Measurements from ENCODE around the gene ST3GAL4. TPM values are rescaled to one million over a fixed set of nuclear protein-coding genes. Genes with fewer than 3 reads are reported as not detected.

The ST3GAL4 gene
- total and polyA plus RNA-seq, 10 of the 15 experiments (the other 5 are each of a cell fraction or from before 2014, with no cell fraction given) = 3.8 to 8.1 (median 6.5) TPM; not detected in 2

DNA sequence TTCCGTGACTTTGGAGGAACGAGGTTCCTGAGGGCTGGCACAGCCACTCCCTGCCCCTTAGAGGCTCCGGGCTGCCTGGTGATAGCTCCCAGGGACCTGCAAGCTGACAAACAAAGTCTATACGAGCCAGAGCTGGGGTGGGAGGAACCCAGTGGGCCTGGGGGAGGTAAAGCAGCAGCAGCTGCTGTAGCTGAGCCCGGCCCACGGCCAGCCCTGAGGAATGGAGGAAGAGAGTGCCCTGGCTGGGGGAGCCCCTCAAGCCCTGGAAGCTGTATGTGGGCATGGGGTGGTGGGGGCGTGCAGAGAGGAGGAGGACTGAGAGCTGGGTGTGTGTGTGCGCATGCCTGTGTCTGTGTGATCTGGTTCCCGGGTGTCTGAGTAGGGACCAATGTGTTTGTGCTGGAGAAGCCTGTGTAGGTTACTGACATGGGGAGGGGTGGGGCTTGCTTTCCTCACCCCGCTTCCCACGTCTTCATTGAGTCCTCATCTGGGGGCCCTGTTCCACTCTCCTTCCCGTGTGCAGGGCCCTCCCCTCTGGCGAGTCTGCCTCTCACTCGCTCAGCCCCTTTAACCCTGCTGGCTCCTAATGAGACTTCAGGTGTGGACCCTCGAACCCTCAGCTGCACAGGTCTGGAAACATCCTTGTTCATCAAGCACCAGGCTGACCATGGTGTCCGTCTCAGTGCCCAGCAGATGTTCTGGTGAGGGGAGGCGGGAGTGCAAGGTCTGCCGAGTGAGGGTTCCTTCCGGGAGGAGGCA lies 10.8 kb downstream of the ST3GAL4 start:
- Histone ChIP-seq H3K9ac (ENCODE audit: control insufficient read depth, insufficient read depth, low read length) (no peak overlapping the region), H3K36me3 (ENCODE audit: control insufficient read depth in 2 of 2, insufficient read depth in 2 of 2, low read length in 1 of 2) (no peaks in the 10 kb centered on the region), H3K4me1 (ENCODE audit: control insufficient read depth, insufficient read depth, low read length) (no peaks in the 10 kb centered on the region), H3K9me3 (replicated peaks; ENCODE audit: control insufficient read depth, insufficient read depth, low read length) (no peaks in the 10 kb centered on the region), H2AFZ (ENCODE audit: control insufficient read depth, low read depth, low read length) (no peak overlapping the region), H3K27ac (ENCODE audit: control insufficient read depth, insufficient read depth) (no peak overlapping the region), H3K4me3 (no peak overlapping the region), H3K4me2 (ENCODE audit: control insufficient read depth, insufficient read depth) (no peak overlapping the region), H3K79me2 (ENCODE audit: control insufficient read depth, insufficient read depth, low read length) (no peaks in the 10 kb centered on the region), H4K20me1 (ENCODE audit: control insufficient read depth, insufficient read depth) (no peaks in the 10 kb centered on the region), H3K27me3 (replicated peaks in 1 of 2; ENCODE audit: control insufficient read depth in 2 of 2, insufficient read depth in 2 of 2, low read length in 1 of 2) (no peaks in the 10 kb centered on the region)
- DNase-seq (ENCODE audit: low read depth, low spot score) (no peak), FAIRE-seq (no peak), ATAC-seq (no peak)
- TF ChIP-seq, protein P1, sequence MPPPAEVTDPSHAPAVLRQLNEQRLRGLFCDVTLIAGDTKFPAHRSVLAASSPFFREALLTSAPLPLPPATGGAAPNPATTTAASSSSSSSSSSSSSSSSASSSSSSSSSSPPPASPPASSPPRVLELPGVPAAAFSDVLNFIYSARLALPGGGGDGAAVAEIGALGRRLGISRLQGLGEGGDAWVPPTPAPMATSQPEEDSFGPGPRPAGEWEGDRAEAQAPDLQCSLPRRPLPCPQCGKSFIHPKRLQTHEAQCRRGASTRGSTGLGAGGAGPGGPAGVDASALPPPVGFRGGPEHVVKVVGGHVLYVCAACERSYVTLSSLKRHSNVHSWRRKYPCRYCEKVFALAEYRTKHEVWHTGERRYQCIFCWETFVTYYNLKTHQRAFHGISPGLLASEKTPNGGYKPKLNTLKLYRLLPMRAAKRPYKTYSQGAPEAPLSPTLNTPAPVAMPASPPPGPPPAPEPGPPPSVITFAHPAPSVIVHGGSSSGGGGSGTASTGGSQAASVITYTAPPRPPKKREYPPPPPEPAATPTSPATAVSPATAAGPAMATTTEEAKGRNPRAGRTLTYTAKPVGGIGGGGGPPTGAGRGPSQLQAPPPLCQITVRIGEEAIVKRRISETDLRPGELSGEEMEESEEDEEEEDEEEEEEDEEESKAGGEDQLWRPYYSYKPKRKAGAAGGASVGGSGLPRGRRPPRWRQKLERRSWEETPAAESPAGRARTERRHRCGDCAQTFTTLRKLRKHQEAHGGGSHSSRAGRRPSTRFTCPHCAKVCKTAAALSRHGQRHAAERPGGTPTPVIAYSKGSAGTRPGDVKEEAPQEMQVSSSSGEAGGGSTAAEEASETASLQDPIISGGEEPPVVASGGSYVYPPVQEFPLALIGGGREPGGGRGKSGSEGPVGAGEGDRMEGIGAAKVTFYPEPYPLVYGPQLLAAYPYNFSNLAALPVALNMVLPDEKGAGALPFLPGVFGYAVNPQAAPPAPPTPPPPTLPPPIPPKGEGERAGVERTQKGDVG (CRISPR knock-in tag; IDR thresholded peaks at IDR 0.05) = no peak
- no peak for TF ChIP-seq STAT1 (conservative IDR thresholded peaks at IDR 0.05)
- TF ChIP-seq, protein P2, sequence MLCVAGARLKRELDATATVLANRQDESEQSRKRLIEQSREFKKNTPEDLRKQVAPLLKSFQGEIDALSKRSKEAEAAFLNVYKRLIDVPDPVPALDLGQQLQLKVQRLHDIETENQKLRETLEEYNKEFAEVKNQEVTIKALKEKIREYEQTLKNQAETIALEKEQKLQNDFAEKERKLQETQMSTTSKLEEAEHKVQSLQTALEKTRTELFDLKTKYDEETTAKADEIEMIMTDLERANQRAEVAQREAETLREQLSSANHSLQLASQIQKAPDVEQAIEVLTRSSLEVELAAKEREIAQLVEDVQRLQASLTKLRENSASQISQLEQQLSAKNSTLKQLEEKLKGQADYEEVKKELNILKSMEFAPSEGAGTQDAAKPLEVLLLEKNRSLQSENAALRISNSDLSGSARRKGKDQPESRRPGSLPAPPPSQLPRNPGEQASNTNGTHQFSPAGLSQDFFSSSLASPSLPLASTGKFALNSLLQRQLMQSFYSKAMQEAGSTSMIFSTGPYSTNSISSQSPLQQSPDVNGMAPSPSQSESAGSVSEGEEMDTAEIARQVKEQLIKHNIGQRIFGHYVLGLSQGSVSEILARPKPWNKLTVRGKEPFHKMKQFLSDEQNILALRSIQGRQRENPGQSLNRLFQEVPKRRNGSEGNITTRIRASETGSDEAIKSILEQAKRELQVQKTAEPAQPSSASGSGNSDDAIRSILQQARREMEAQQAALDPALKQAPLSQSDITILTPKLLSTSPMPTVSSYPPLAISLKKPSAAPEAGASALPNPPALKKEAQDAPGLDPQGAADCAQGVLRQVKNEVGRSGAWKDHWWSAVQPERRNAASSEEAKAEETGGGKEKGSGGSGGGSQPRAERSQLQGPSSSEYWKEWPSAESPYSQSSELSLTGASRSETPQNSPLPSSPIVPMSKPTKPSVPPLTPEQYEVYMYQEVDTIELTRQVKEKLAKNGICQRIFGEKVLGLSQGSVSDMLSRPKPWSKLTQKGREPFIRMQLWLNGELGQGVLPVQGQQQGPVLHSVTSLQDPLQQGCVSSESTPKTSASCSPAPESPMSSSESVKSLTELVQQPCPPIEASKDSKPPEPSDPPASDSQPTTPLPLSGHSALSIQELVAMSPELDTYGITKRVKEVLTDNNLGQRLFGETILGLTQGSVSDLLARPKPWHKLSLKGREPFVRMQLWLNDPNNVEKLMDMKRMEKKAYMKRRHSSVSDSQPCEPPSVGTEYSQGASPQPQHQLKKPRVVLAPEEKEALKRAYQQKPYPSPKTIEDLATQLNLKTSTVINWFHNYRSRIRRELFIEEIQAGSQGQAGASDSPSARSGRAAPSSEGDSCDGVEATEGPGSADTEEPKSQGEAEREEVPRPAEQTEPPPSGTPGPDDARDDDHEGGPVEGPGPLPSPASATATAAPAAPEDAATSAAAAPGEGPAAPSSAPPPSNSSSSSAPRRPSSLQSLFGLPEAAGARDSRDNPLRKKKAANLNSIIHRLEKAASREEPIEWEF (IDR thresholded peaks at IDR 0.05; ENCODE audit: insufficient replicate concordance, low read depth, low read length) = no peak
- no peak for TF ChIP-seq KLF5 (IDR thresholded peaks at IDR 0.05; ENCODE audit: partially characterized antibody)
- no peak for TF ChIP-seq FOXK2 (IDR thresholded peaks at IDR 0.05)
- TF ChIP-seq, protein P3, sequence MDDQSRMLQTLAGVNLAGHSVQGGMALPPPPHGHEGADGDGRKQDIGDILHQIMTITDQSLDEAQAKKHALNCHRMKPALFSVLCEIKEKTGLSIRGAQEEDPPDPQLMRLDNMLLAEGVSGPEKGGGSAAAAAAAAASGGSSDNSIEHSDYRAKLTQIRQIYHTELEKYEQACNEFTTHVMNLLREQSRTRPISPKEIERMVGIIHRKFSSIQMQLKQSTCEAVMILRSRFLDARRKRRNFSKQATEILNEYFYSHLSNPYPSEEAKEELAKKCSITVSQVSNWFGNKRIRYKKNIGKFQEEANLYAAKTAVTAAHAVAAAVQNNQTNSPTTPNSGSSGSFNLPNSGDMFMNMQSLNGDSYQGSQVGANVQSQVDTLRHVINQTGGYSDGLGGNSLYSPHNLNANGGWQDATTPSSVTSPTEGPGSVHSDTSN (IDR thresholded peaks at IDR 0.05; ENCODE audit: insufficient replicate concordance, low read depth, low read length) = no peak
- TF ChIP-seq, protein P4, sequence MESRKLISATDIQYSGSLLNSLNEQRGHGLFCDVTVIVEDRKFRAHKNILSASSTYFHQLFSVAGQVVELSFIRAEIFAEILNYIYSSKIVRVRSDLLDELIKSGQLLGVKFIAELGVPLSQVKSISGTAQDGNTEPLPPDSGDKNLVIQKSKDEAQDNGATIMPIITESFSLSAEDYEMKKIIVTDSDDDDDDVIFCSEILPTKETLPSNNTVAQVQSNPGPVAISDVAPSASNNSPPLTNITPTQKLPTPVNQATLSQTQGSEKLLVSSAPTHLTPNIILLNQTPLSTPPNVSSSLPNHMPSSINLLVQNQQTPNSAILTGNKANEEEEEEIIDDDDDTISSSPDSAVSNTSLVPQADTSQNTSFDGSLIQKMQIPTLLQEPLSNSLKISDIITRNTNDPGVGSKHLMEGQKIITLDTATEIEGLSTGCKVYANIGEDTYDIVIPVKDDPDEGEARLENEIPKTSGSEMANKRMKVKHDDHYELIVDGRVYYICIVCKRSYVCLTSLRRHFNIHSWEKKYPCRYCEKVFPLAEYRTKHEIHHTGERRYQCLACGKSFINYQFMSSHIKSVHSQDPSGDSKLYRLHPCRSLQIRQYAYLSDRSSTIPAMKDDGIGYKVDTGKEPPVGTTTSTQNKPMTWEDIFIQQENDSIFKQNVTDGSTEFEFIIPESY (IDR thresholded peaks at IDR 0.05) = no peak
- RAD21 ChIA-PET (ENCODE audit: unreplicated experiment) = no interaction called here
- intact Hi-C loops (cut with micrococcal nuclease; ENCODE audit: unreplicated experiment) (no loop called here), in situ Hi-C loops (cut with MboI) (no loop called here)
- SMC1A ChIA-PET (ENCODE audit: uncharacterized antibody, unreplicated experiment) = no interaction called here
- CTCF ChIA-PET = no interaction called here
- BruUV-seq (replicated peaks) = no TSS peak
- POLR2A ChIA-PET = no interaction called here
- 59% methylated on average over 18 of the region's 19 CpGs for WGBS (ENCODE audit: insufficient coverage, insufficient replicate concordance, low lambda C conversion rate, missing lambda C conversion rate)

All from GM12878 (cell line).